Stomach (tissue), 4 donors: ENCODE results near the gene RFC2.

ENCODE experiments used
- EP300 ChIP-seq: sonication (generic); formaldehyde crosslinking; IDR thresholded peaks from one replicate; pipeline ENCODE4 v1.6.1; 2017; ENCODE audit warnings: antibody characterized with exemption
- POLR2A ChIP-seq, 4 donors: fragments of 450-650 bp; IDR thresholded peaks; one replicate each; pipeline ENCODE4 v1.6.1; 2016; ENCODE audit warnings: antibody characterized with exemption in 4 of 4, control low read depth in 2 of 4, mild to moderate bottlenecking in 1 of 4, moderate library complexity in 1 of 4
- TF ChIP-seq, protein P1 (sequence below), 7 experiments: fragments of 450-650 bp in 4 of 7; fragments of 200-600 bp in 3 of 7; sonication (generic) in 3 of 7; IDR thresholded peaks; one replicate each; pipeline ENCODE4 v1.5.1; 2016 to 2019; ENCODE audit warnings: antibody characterized with exemption in 7 of 7, control low read depth in 2 of 7, mild to moderate bottlenecking in 1 of 7

- TF ChIP-seq EP300 = no peak
- TF ChIP-seq, protein P1, sequence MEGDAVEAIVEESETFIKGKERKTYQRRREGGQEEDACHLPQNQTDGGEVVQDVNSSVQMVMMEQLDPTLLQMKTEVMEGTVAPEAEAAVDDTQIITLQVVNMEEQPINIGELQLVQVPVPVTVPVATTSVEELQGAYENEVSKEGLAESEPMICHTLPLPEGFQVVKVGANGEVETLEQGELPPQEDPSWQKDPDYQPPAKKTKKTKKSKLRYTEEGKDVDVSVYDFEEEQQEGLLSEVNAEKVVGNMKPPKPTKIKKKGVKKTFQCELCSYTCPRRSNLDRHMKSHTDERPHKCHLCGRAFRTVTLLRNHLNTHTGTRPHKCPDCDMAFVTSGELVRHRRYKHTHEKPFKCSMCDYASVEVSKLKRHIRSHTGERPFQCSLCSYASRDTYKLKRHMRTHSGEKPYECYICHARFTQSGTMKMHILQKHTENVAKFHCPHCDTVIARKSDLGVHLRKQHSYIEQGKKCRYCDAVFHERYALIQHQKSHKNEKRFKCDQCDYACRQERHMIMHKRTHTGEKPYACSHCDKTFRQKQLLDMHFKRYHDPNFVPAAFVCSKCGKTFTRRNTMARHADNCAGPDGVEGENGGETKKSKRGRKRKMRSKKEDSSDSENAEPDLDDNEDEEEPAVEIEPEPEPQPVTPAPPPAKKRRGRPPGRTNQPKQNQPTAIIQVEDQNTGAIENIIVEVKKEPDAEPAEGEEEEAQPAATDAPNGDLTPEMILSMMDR (IDR thresholded peaks at IDR 0.05) = no peak
- no peak for TF ChIP-seq POLR2A (IDR thresholded peaks at IDR 0.05)
These were observed 59.5 kb downstream of the RFC2 start for GRCh38 chr7:74194686-74195085.
